ENCODE results near the gene AMOTL1.
"Not testable (repeated sequence)": the region's sequence is repeated elsewhere in the genome, so short reads cannot be mapped to it uniquely, and the experiment has no call there.

The AMOTL1 gene

DNA sequence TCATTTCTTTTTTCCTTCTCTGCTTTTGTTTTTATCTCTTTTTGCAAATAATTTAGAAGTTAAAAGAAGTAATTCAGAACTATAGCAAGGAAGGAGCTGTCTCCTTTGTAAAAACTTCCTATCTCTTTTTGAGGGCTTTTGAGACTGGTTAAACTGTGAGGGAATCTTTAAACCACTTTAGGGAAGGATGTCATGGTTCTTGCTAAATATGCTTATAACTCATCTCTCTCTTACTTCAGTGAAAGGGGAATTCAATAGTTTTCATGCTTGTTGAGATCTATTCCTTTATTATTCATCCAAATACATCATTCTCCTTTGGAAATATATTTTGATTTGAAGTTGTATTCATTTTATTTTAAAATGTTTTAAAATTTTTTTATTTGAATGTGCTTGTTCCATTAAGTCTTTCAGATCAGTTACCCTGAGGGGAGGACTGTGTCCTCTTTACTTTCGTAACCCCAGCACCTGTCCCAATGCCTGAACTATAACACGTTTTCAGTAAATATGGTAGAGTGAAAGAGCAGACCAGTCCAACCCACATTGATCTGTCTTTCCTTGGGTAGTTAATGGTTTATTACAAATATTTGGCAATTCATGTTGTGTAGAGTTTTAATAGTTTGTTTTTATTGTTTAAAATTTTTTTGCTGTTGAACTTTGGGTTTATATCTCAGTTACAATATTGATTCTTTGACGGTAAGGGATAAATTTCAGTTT is 27.5 kb downstream of the AMOTL1 start:
- no peak for DNase-seq

DNA sequence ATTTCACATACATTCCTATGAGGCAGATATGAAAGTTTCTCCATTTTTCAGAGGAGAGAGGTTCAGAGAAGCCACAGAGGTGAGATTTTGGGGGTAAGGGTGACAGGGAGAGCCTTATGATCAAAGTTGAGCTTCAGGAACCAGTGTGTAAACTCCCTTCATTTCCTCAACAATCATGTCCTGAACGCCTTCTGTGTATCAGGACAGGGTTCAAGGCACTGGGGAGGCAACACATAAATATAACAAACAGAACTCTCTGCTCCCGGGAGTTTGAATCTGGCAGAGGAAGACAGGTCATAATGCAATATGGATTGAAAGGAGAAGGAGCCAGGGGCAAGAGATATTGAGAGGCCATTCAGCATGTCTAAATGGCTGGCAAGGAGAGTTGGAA is 28.0 kb downstream of the AMOTL1 start:
- no peak for DNase-seq

DNA sequence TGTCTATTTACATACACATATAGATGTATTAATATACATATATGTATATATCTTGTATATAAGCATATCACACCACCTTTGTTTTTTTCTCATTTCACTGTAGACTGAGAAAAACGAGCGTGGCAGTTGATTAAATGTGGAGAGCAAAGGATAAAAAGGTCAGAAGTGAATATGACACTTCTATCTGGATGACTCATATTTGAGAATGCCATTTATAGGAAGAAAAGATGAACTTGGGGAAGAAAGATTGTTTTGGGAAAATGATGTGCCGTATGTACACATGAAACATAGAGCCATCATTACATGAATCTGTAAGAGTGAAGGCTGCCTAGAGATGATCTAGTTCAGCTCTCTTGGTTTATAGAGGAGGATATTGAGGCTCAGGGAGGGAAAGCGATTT is 28.7 kb downstream of the AMOTL1 start:
- no peak for DNase-seq

DNA sequence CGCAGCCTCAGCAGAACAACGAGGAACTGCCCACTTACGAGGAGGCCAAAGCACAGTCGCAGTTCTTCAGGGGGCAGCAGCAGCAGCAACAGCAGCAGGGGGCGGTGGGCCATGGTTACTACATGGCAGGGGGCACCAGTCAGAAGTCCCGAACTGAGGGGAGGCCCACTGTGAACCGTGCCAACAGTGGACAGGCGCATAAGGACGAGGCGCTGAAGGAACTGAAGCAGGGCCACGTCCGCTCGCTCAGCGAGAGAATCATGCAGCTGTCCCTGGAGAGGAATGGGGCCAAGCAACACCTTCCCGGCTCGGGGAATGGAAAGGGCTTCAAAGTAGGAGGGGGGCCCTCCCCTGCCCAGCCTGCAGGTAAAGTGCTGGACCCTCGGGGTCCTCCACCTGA is 31.6 kb downstream of the AMOTL1 start:
- no peak for DNase-seq

DNA sequence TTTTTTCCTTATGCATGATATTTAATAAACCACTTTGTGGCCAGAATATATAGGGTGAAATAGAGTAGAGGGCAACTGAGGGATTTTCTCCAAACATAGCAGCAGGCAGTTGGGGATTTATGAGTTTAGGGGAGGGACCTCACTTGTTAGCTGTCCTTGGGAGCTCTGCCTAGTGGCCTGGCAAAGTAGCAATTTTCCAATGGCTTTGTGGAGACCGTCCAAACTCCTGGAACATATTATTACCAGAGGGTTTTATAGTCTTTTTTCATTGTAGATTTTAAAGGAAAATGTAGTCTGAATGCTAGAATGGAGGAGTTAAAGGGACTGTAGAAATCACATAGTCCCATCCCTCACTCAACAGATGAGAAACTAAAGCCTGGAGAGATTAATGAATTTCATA is 32.3 kb downstream of the AMOTL1 start:
- no peak for DNase-seq

DNA sequence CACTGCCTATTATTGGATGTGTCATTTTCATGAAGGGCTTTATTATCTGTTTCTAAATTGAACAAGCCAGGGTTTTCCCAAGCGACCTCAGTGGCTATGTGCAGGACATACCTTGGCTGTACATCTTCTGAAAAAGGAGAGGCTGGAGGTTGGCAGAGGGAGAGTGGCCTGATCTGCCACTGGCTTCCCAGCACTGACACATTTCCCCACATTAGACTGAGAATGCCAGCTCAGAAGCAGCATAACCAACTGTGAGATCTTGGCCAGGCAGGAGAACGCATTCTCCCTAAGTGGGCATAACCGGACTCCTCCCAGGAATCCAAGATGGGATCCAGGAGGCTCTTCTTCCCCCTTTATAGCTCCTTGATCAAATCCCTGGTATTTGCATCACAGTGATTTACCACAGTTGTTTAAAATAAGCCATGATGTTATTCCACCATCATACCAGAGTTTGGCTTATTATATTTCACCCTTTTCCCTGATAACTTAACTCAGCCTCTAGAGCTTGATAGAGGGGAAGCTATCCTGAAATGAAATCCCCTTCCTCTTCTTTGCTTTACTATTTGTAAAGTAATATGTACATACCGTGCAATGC is 33.8 kb downstream of the AMOTL1 start:
- no peak for DNase-seq

DNA sequence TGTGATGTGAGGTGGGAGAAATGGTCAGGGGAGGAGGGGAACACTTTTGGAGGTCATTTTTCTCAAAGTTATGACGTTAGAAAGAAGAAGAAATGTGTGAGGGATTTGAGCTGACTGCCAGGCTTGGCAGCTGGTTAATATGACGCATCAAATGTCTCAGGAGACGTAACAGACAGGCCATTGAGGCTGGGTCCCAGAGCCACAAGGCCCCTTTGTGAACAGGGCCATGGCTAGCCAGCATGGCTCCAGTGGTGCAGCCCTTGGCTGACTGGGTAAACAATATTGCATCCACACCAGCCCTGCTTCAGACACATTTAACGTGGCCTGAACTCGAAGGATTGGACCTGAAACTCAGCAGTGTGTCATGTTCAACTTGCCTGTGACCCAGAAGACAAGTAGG is 34.3 kb downstream of the AMOTL1 start:
- no peak for DNase-seq

DNA sequence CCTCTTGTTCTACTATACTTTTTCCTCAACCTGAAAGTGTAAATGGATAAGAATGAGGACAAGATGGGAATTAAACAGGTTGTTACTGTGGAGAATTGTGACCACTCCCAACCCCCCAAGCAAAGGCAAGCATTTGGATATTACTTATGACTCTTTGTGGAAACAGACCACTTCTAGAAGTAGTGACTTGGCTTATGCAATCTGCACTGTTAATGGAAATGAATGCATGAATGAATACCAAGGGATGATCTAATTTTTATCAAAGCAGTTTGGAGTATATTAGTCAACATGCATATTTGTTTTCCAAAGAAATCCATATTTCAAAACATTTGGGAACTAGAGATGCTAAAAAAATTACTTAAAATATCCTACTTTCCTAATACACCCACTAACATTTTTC is 35.3 kb downstream of the AMOTL1 start:
- no peak for DNase-seq

DNA sequence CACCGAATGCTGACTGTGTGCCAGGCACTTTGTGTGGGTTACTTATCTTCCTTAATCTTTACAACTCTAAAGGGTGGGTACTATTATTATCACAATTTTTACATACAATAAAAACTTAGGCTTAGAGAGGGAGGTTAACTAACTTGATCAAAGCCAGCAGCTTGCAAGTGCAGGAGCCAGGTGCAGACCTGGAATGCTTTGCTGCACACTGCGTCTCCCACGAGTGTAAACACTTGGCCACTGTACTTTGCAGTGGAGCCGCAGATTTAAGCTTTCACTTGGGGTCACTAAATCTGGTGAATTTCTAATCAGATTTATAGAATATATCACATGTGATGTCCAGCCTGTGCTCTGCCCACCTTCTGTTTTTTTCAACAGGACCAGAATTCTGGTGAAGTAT is 36.7 kb downstream of the AMOTL1 start:
- DNase-seq: no peak

DNA sequence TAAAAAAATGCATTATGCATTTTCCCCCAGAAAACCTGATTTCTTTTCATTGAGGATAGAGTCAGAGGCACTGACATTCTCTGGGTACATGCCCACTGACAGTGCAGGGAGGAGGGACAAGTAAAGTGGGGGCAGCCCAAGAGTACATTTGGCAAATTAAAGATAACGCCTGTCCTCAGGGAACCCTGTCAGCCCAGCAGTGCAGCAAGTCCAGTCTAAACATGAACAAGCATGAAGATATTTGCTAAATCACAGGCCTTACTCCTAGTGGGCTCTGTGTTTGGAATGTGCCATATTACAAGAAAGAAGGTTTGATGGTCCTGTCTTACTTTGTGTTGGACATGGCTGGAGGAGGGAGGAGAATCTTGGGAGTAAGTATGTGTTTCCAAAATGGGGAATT is 37.9 kb downstream of the AMOTL1 start:
- DNase-seq: no peak

DNA sequence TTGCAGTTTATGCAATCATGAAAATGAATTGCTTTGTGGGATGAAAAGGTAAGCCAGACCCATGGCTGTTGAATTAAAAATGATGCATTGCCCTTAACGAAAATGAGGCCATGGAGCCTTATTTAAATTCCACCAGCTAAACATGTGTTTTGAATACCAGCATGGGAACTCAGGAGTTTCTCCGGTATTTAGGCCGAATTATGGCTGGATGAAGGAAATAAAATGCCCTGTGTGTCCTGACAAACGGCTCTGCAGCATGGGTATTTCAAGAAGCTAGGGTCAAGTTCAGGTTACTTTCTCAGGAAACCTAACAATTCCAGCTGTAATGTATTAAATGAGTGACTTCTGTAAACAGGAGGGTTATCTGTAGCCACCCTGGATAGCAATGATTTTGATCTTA is 38.3 kb downstream of the AMOTL1 start:
- DNase-seq: no peak

DNA sequence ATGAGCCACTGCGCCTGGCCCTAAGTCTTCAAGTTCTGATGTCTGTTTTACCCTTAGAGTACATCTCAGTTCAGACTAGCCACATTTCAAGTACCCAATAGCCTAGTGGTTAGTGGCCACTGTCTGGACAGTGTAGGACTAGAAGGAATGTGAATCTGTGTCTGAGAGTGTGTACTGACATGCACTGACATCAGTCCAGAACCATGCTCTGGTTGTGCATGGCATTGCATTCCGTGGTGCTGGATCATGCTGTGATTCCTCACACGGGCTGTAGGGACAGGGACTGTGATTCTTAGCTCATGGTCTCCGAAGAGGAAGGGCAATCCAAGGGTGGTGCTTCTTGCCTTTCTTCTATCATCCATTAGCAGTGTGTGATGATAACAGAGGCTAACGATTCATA is 41.1 kb downstream of the AMOTL1 start:
- DNase-seq: no peak

DNA sequence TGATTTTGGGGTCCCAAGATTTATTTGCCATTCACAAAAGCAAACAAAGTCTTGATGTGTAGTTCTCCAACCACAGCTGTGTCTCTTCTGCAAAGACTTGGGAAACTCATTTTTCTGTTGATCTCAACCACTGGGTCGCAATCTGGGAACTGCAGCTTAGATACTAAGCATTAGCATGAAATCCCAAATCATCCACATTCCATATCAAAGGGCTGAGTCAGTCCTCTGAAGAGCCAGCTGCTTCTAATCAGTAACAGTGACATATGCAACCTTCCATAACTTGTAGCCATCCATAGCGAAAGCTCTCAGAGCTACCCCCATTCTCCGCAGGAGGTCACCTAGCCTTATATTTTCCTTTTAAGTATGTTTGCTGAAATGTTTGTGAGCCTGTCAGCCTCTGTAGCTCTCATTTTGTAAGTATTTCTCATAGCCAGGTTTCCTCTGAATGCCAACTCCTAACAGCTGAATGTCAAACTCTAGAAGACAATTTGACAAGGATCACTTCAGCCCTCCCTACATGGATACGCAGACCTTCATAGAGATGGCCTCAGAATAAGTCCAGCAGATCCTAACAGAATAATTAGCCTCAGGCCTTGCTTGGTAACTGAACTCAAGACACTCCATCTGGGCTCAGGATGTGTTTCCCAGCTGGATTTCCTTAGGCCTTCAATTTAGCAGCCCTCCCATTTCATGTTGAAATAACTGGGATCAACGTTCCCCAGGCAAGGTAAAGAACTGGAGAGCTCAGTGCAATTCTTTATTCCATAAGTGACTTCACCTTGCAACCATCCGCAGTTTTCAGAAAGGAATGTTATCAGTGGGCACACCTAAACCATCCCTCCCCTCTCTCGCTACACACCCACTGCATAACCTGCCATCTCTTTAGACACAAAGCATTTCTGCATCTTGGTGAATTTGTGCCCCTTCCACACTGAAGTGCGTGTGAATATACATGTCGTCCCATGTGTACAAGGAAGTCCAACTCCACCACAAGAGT is 44.9 kb downstream of the AMOTL1 start:
- not testable (repeated sequence) for DNase-seq

DNA sequence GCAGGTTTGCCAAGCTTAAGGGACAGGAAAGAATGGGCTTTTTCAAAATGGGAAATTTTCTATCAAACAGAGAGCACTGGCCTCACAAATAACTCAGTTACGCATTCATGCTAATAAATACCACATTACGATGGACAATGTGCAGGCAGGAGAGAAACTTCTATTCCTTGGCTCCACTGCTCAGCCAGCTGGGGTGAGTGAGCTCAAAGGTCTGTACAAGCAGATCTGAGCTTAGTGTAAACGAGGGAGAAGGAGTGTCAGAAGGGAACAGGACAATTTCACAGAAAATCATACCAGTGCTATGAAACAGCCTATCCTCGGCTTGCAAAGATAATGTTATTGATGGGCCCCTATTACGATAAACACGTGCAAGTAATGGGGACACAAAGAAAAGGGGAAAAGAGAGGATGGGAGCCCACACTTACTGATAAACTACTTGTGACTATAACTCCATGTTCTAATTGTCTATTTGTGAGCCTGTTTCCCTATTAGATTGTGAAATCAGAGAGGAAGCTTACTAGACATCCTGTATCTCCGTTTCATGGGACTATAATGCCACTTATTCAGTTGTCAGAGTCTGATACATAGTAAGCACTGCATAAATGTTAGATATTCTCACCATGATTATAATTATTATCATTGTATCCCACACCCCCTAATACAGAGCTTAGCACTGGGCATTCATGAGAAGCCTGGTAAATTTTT is 46.3 kb downstream of the AMOTL1 start:
- no peak for DNase-seq

DNA sequence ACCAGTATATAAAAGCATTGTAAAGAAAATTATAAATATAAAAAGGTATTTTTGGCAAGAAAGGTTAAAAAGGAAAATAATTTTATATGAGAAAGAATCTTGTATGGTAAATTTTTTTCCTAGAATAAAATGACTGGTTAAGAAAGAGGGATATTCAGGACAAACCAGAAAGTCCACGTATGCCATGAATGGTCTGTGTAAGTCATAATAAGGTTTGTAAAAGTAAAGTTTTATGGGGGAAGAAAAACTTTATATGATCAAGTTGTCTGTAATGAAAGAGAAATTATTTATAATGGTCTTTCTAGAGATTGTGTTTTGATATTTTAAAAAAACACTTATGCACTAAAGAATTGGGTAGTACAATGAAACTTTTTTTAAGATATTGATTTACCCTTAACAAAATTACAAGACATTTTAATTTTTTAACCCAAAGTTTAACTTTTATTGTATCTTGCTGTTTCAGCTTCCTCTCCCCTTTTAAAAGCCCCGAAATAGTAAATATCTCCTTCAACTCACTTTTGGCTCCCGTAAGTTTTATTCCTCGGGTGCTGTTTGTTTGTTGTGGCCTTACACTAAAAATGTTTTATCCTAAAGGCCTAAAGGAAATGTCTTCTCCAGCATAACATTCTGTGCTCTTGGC is 47.7 kb downstream of the AMOTL1 start:
- no peak for DNase-seq

DNA sequence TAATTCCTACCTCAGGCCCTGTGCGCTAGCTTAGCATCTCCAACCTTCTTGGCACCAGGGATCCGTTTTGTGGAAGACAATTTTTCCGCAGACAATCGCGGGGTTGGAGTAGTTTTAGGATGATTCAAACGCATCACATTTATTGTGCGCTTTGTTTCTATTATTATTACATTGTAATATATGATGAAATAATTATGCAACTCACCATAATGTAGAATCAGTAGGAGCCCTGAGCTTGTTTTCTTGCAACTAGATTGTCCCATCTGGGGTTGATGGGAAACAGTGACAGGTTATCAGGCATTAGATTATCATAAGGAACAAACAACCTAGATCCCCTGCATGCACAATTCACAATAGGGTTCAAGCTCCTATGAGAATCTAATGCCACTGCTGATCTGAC is 52.3 kb downstream of the AMOTL1 start:
- DNase-seq: no peak

DNA sequence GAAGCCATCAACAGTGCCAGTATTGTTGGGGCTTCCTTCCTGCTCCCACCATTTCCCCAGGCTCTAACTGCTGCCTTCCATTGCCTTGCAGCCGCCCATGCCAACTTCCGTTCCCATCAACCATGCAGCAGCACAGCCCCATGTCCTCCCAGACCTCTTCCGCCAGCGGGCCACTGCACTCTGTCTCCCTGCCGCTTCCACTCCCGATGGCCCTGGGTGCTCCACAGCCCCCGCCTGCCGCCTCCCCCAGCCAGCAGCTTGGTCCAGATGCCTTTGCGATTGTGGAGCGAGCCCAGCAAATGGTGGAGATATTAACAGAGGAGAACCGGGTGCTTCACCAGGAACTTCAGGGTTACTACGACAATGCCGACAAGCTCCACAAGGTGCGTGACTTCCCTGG is 53.3 kb downstream of the AMOTL1 start:
- DNase-seq: no peak

DNA sequence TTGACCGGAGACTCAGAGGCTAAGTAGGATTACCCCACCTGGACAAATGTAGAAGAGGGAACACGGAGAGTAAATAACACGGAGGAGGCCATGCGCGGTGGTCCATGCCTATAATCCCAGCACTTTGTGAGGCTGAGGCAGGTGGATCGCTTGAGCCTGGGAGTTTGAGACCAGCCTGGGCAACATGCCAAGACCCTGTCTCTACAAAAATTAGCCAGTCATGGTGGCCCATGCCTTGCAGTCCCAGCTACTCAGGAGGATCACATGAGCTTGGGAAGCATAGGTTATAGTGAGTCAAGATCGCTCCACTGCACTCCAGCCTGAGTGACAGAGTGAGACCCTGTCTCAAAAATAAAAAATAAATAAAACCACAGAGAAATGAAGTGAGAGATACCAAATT is 53.9 kb downstream of the AMOTL1 start:
- no peak for DNase-seq

DNA sequence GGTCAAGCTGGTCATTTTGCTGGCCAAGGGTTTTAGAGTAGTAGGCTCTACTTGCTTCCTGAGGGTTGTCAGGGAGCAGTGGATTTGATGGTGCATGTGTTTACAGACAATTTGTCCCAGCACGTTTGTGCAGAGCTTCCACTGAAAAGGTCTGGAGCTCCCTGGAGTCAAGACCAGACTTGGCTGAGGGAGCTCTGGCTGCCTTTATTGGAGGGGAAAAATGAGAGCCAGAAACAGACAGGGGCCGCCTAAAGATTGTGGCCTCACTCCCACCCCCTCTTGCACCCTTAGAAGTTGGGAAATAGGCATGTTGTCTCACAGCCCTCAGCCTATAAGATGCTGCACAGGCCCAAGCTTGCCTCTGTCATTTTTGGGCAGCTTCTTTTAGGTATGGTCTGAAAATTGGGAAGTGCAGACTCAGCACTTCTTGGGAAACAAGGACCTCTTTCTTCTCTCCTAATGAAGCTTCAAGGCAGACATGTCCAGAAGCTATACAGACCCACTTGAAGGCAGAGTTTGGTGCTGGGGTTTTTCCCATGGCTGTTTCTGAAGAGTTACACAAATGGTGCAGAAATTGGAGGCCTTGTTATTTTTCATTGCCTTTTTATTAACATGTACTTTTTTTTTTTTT is 55.1 kb downstream of the AMOTL1 start:
- no peak for DNase-seq

DNA sequence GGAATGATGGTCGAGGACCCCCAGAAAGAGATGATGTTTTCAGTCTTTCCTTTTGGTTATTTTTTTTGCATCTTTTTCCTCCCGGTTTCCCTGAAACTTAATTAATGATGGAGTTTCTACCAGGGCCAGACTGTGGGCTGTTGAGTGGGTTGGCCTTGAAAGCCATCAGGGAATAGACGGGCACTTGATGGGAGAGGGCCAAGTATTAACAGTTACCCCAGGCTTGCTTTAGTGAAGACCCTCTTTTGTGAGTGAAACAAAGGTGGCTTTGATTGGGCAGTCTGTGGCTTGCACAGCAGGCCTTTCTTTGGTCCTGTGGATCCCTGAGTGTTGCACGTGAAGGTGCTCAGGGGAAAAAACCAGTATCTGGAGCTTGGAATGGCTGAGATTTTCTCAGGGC is 56.9 kb downstream of the AMOTL1 start:
- DNase-seq: no peak

DNA sequence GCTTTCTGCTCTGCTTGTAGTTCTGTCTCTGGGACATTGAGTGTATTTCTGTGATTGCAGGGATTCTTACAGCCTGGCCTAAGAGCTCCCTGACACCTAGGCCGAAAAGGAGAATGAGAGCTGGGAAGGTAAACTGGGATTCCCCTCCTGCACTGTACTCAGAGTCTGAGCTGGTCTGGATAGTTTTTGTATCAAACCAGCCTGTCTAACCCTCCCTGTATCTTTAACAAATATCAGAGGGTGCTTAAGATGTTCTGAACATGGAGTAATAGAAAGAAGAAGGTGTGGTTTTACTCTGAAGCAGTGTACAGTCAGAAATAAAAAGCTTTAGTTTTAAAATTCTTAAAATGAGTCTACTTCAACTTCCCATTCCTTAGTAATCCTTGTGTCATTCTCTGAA is 57.3 kb downstream of the AMOTL1 start:
- no peak for DNase-seq

DNA sequence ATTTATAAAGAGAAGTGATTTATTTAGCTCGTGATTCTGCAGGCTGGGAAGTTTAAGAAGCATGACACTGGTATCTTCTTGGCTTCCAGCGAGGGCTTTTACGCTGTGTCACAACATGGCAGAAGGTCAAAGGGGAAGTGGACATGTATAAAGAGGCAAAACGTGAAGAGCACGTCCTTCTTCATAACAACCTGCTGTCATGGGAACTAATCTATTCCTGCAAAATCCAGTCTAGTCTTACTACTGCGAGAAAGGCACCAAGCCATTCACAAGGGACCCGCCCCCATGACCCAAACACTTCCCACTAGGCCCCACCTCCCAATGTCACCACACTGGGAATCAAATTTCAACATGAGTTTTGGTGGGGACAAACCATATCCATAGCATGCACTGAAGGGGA is 58.3 kb downstream of the AMOTL1 start:
- no peak for DNase-seq
